IMR-90 (cell line): ENCODE results near the gene TJP1.

Experiments
- BHLHE40 ChIP-seq: fragments of 150-350 bp; IDR thresholded peaks from 2 replicates; pipeline ENCODE4 v1.6.1; 2016; ENCODE audit warnings: mild to moderate bottlenecking, low read depth, low read length
- CHD1 ChIP-seq: IDR thresholded peaks from 2 replicates; pipeline ENCODE4 v1.6.1; 2012; ENCODE audit warnings: low read depth, low read length, improper control_type of control experiment
- CTCF ChIP-seq: conservative IDR thresholded peaks from 2 replicates; pipeline ENCODE4 v1.5.1; 2012; ENCODE audit warnings: mild to moderate bottlenecking, low read depth, low read length, improper control_type of control experiment
- MAFK ChIP-seq: IDR thresholded peaks from 2 replicates; pipeline ENCODE4 v1.6.1; 2012; ENCODE audit warnings: low read depth, low read length, improper control_type of control experiment
- MAZ ChIP-seq: IDR thresholded peaks from 2 replicates; pipeline ENCODE4 v1.6.1; 2012; ENCODE audit warnings: low read depth, mild to moderate bottlenecking, low read length, improper control_type of control experiment, moderate library complexity, borderline replicate concordance
- MXI1 ChIP-seq: IDR thresholded peaks from 2 replicates; pipeline ENCODE4 v1.6.1; 2012; ENCODE audit warnings: low read depth, mild to moderate bottlenecking, low read length, moderate library complexity, borderline replicate concordance
- NFE2L2 ChIP-seq: fragments of 150-350 bp; IDR thresholded peaks from 2 replicates; pipeline ENCODE4 v1.6.1; 2016; ENCODE audit warnings: low read depth, mild to moderate bottlenecking, low read length
- POLR2A ChIP-seq: IDR thresholded peaks from 2 replicates; pipeline ENCODE4 v1.6.1; 2012; ENCODE audit warnings: mild to moderate bottlenecking, low read depth, low read length
- RAD21 ChIP-seq: IDR thresholded peaks from 2 replicates; pipeline ENCODE4 v1.6.1; 2012; ENCODE audit warnings: low read length, improper control_type of control experiment
- RCOR1 ChIP-seq: IDR thresholded peaks from 2 replicates; pipeline ENCODE4 v1.6.1; 2012; ENCODE audit warnings: mild to moderate bottlenecking, low read length, improper control_type of control experiment; ENCODE audit not compliant: insufficient replicate concordance
- RFX5 ChIP-seq: IDR thresholded peaks from 2 replicates; pipeline ENCODE4 v1.8.0; 2012; ENCODE audit warnings: low read depth, mild to moderate bottlenecking, low read length, moderate library complexity
- SMC3 ChIP-seq: fragments of 150-350 bp; IDR thresholded peaks from 2 replicates; pipeline ENCODE4 v1.6.1; 2016; ENCODE audit warnings: low read depth, mild to moderate bottlenecking, antibody characterized with exemption, low read length, moderate library complexity
- USF2 ChIP-seq: fragments of 150-350 bp; IDR thresholded peaks from 2 replicates; pipeline ENCODE4 v1.6.1; 2017; ENCODE audit warnings: mild to moderate bottlenecking, antibody characterized with exemption, low read length, low read depth
- TF ChIP-seq, protein P1 (sequence below): fragments of 150-350 bp; IDR thresholded peaks from 2 replicates; pipeline ENCODE4 v1.6.1; 2016; ENCODE audit warnings: low read depth, mild to moderate bottlenecking, low read length, moderate library complexity, borderline replicate concordance

- TF ChIP-seq CTCF (no peak), MAFK (no peak), RCOR1 (no peak), RFX5 (no peak), POLR2A (no peak), MXI1 (no peak), USF2 (no peak), SMC3 (no peak), MAZ (no peak), BHLHE40 (no peak), NFE2L2 (no peak), RAD21 (no peak), CHD1 (no peak)
- TF ChIP-seq, protein P1, sequence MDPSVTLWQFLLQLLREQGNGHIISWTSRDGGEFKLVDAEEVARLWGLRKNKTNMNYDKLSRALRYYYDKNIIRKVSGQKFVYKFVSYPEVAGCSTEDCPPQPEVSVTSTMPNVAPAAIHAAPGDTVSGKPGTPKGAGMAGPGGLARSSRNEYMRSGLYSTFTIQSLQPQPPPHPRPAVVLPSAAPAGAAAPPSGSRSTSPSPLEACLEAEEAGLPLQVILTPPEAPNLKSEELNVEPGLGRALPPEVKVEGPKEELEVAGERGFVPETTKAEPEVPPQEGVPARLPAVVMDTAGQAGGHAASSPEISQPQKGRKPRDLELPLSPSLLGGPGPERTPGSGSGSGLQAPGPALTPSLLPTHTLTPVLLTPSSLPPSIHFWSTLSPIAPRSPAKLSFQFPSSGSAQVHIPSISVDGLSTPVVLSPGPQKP, result no peak
These were observed 169.7 kb downstream of the TJP1 start for GRCh38 chr15:29652595-29652994.
